H4 (cell line): Measurements from ENCODE around the gene SORCS1. TPM values are rescaled to one million over a fixed set of nuclear protein-coding genes. Genes with fewer than 3 reads are reported as not detected.

ENCODE experiments used
- DNase-seq: peaks from one replicate; pipeline ENCODE4 v3.0.0-alpha.2; 2015; ENCODE audit warnings: low spot score
- total RNA-seq: library from RNA; depleted of rRNA; stranded (reverse); fragments of >200 nt; shearing (Covaris generic); gene quantifications from 2 replicates; pipeline ENCODE4 v1.2.3, GENCODE V29; 2014

SORCS1 gene
- total RNA-seq, 1 experiment from 2014 or later, result 0.35 TPM

DNA sequence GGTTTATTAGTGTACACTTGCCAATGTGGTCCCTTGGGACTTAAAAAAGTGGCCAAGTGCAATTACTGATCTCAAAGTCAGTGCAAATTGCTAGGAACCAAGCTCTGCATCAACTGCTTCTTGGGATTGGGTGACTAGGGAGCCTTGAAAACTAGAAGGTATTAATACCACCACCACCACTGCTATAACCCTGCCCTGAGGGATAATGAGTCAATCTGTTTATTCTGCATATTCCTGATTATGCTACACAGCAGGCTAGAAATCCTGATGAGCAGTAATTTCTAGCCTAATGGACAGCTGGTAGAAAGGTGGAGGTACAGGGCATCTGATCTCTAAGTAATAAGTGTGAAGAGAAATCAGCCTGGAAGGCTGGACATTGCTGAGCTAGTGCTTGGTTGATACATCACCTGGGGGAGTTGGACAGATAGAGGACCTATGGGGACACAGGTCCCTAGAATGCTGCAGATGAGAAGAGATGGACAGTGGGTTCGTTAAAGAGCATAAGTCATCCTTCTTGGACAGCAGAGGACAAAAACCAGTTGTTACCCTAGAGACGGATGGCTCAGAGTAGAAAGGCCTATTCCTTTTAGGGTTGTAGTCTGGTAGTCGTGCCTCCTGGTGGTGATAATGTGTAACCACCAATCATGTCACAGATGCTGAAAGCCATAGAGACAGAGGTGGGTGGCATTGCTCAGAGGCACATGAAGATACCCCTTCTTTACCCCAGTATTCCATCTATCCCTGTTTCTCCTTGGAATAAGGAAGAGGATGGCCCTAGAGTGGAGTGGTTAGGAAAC is 554.8 kb downstream of the SORCS1 start:
- DNase-seq, result peak; percentile 24

- DNase-seq, result no peak
Measured at GRCh38 chr10:106608066-106608465, 556.4 kb downstream of the SORCS1 start.

GRCh38 chr10:106595281-106595680 is 569.2 kb downstream of the SORCS1 start:
- no peak for DNase-seq

GRCh38 chr10:106593876-106594275 is 570.6 kb downstream of the SORCS1 start:
- DNase-seq, result no peak

DNA sequence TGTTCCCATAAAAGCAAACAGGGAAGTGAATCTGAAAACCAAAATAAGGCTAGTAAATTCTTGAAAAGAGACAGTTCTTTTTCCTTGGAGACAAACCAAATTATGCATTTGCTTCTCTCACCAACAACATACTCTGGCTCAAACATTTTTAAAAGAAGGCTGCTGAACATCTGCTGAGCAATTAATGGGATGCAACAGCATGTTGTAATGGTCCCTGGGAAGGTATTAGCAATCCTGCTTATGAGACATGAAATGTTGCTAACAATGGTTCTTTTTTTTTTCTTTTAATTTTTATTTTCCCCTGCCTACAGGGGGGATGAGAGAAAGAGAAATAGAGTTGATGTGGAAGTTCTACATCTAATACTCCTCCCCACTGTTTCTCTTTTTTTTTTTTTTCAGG is 572.1 kb downstream of the SORCS1 start:
- no peak for DNase-seq

DNA sequence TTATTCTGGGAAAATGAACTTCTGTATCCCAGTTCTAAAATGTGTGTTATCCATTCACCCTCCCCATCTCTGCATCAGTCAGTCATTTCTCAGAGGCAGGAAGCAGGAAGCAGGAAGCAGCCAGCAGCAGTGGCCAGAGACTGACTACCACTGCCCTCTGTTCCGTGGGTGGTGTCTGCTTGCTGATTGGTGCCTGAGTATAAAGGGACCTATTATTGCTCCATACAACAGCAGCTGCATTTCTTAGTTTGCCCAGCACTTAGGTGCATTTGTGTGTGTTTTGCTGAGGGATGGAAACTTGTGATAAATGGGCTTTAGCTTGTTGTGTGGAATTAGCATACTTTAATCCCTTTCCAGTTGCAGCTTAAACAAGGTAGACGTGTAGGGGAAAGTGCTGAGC is 582.2 kb downstream of the SORCS1 start:
- peak; percentile 60 for DNase-seq

DNA sequence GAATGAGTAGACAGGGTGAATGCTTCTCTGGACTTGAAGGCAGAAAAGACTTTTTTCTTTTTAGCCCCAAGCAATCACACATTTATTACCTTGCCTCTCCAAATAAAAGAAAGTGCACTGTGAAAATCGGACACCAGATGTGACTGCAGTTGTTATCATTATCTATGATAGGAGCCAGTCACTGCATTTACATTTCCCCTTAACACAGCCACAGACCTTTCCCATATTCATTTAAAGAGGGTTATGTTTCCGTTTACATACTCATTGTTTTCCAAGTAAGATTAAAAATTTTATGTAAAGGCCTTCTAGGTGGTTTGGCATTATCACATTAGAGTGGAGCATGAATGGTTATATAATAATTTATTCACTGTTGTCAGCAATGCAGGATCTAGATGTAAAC is 586.8 kb downstream of the SORCS1 start:
- no peak for DNase-seq

DNA sequence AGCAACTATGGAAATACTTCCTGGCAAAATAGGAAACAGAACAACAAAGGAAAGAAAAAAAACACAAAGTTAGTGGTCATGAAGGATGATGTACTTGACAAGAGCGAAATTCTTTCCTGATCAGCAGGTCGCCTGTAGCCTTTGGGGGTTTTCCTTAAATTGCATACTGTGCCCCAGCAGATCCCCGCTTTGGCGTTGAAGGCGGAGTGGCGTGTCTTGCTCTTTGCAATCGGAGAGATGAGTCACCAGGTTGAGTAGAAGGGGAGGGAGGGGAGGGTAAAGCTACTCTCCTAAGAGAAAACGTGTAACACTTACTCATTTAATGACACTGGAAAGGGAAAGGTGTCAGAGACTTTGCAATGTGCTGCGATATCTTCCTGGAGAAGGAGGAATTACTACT is 587.2 kb downstream of the SORCS1 start:
- DNase-seq, result peak; percentile 71

GRCh38 chr10:106576534-106576933 is 588.0 kb downstream of the SORCS1 start:
- no peak for DNase-seq

DNA sequence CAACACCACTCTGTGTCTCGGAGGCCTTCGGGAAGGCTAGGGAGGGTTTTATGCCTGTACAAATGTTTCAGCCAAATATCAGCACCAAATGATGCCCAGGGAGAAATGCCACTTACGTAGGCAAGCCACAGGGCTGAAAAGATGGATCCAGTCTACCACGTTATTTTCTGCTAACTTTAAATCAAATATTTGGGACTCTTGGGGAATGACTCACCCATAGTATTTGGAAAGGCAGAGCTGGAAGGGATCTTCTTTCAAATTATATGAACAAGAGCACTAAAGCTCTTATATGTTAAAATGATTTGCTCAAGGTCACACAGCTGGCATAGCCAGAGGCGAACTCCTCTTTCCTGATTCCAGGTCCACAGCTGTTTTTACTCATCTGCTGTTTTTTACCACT is 591.4 kb downstream of the SORCS1 start:
- DNase-seq, result peak; percentile 38

DNA sequence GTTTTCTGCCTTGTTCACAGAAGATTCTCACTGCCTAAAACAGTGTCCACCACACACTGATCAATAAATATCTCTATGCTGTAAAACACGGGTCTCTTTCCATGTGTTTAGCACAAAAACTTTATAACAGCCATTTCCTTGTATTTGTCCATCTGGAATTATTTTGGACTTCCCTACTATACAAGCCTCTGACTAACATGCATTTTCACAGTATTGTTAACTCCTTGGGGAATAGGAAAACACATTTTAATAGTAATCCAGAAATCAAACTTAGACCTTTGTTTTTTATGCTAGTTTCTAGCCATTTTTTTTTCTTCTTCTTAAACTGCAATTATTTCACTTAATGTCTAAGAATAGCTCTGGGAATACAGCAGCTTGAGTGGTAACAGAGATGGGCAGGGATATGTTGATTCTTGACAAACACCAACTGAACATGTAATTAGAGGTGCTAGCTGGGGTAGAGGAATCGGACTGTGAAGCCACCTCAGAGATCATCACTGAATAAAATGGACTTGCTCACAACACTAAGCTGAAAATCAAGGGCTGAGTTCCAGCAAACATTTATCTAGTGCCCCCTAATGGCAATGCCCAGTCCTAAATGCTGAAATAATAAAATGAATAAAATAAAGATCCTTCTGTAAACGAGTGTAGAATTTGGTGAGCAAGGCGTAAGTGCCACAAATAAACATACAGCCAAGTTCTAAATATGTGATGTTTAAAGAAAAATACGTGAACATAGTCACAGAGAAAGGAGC is 593.1 kb downstream of the SORCS1 start:
- peak; percentile 34 for DNase-seq

GRCh38 chr10:106570268-106570667 is 594.2 kb downstream of the SORCS1 start:
- no peak for DNase-seq

GRCh38 chr10:106567629-106568028 is 596.9 kb downstream of the SORCS1 start:
- DNase-seq, result no peak

- DNase-seq, result no peak
Measured at GRCh38 chr10:106566873-106567272, 597.6 kb downstream of the SORCS1 start.

GRCh38 chr10:106565546-106565945 is 599.0 kb downstream of the SORCS1 start:
- peak; percentile 29 for DNase-seq

DNA sequence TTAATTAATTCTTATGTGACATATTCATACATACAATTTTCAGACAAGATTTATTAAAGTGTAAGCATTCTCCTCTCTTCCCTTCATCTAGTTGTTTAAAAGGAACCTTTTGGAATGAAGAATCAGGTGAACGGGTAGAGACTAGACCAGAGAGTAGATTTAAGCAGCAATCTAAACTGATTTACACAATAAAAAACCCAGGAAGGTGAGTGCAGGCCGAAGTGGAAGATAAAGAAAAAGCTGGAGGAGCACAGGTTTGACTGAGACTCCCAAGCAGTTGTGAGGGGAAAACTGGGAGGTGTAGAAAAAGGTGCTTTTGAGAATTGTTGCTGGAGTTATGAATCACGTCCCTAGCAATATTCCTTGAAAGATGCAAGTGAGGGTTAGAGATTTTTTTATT is 601.1 kb downstream of the SORCS1 start:
- no peak for DNase-seq

- no peak for DNase-seq
Measured at GRCh38 chr10:106560925-106561640, 603.4 kb downstream of the SORCS1 start.

GRCh38 chr10:106559442-106559841 is 605.1 kb downstream of the SORCS1 start:
- no peak for DNase-seq

DNA sequence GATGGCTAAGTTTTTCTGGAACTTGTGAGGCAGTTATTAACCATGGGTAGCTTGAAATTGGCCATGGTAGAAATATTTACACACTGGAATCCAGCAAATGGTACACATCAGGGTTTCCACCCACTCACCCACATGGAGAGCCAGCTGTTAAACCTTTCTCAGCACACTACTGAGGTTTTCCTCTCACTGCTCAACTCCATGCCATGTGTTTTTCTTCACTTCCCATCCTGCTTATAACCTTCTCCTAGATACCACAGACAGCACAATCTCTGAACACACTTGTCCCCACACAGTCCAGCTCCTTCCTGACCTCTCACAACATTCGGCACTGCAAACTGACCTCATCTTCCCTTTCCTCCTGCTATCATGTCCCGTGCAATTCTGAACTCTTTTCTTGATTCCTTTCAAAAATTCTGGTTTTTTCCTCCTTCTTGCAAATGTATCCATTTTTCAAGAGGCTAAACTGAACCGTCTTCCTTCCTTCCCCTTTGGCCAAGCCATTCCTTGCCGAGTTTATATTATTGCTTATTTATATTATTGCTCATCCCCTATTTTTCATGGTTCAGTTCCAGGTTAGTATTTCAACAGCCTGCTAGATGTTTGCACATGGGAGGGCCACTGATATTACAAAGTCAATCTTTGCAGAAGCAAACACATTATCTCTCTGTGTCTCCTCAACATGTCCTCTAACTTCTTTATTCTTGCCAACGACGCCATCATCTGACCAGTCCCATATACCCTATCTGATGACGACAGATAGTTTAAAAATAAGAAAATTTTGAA is 606.4 kb downstream of the SORCS1 start:
- DNase-seq, result no peak

DNA sequence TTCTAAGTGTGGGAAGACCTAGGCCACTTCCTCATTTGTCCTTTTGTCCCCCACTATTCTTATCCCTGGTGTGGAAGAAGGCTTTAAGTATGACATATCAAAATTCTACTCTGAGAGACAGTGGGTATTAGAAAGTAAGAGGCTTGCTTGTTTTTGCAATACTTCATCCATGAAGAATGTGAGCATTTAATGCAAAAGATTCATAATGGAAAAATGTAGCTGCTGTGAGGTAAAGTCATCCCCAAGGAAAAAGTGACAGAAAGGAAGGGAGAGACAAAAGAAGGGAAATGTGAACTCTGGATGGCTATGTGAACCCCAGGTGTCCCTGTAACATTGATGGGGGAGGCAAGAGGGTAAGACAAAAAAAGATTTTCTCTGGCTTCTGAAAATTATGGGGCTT is 607.5 kb downstream of the SORCS1 start:
- DNase-seq, result no peak

- no peak for DNase-seq
Measured at GRCh38 chr10:106555599-106555998, 608.9 kb downstream of the SORCS1 start.
